Amygdala (tissue), 56 donors: ENCODE results near the gene MRPS15.
"Not testable (repeated sequence)": the region's sequence is repeated elsewhere in the genome, so short reads cannot be mapped to it uniquely, and the experiment has no call there.

Experiments
- DNase-seq, 56 donors: peaks; one replicate each; lab custom pipeline; 2025; lab: John Stamatoyannopoulos, UW

The MRPS15 gene

GRCh38 chr1:36463803-36464604 is at the start of gene MRPS15:
TSS of gene MRPS15 (minus strand) at chr1:36464384. CDS start at chr1:36464275, 109 bp downstream.
- DNase-seq: peak; percentile 57 to 97 (median 92)

GRCh38 chr1:36512842-36513241 is 48.7 kb upstream of the MRPS15 start:
- DNase-seq: no peak

GRCh38 chr1:36511804-36512798 is 47.9 kb upstream of the MRPS15 start:
- no peak for DNase-seq

- not testable (repeated sequence) for DNase-seq
These were observed 47.0 kb upstream of the MRPS15 start for GRCh38 chr1:36511220-36511619.

- DNase-seq: no peak
These were observed 46.2 kb upstream of the MRPS15 start for GRCh38 chr1:36510418-36510817.

- no peak for DNase-seq
These were observed 44.1 kb upstream of the MRPS15 start for GRCh38 chr1:36508257-36508656.

GRCh38 chr1:36506276-36506920 is 42.2 kb upstream of the MRPS15 start:
- DNase-seq: no peak

GRCh38 chr1:36503733-36504132 is 39.5 kb upstream of the MRPS15 start:
- DNase-seq: no peak

- DNase-seq: no peak
These were observed 39.0 kb upstream of the MRPS15 start for GRCh38 chr1:36503159-36503558.

- no peak for DNase-seq
These were observed 38.4 kb upstream of the MRPS15 start for GRCh38 chr1:36502616-36503015.

GRCh38 chr1:36501911-36502310 is 37.7 kb upstream of the MRPS15 start:
- DNase-seq: not testable (repeated sequence)

- no peak for DNase-seq
These were observed 33.0 kb upstream of the MRPS15 start for GRCh38 chr1:36497207-36497606.

- DNase-seq: no peak
These were observed 30.8 kb upstream of the MRPS15 start for GRCh38 chr1:36494971-36495370.

GRCh38 chr1:36493524-36493923 is 29.3 kb upstream of the MRPS15 start:
- no peak for DNase-seq

GRCh38 chr1:36492491-36492890 is 28.3 kb upstream of the MRPS15 start:
- no peak for DNase-seq

- DNase-seq: not testable (repeated sequence)
These were observed 25.3 kb upstream of the MRPS15 start for GRCh38 chr1:36489258-36490051.

GRCh38 chr1:36487906-36488305 is 23.7 kb upstream of the MRPS15 start:
- DNase-seq: no peak

GRCh38 chr1:36487336-36487725 is 23.1 kb upstream of the MRPS15 start:
- not testable (repeated sequence) for DNase-seq

- DNase-seq: peak in 29 of 56 donors; percentile 4 to 64 (median 24)
These were observed 22.5 kb upstream of the MRPS15 start for GRCh38 chr1:36486439-36487335.
